Kidney (tissue), 22 donors: ENCODE data around the gene DGLUCY. TPM values are rescaled to one million over a fixed set of nuclear protein-coding genes. Genes with fewer than 3 reads are reported as not detected.
A peak's percentile ranks its signal among the peaks of the same experiment; 100 is the strongest.

Experiments
- DNase-seq, 5 donors: peaks; one replicate each; pipeline ENCODE4 v3.0.0-alpha.2; 2013 to 2020
- FAIRE-seq: peaks from 2 replicates; lab custom pipeline; 2012; peaks lifted over from hg19 to GRCh38; lab: Jason Lieb, UNC
- H3K27ac ChIP-seq, 2 donors: one replicate each; pipeline ENCODE4 v1.7.0; 2013; ENCODE audit warnings: low read depth in 2 of 2, low read length in 2 of 2, inconsistent platforms in 1 of 2
- H3K27me3 ChIP-seq: one replicate; pipeline ENCODE4 v1.7.1; 2013; ENCODE audit warnings: low read length, inconsistent platforms; ENCODE audit not compliant: control insufficient read depth, insufficient read depth
- H3K36me3 ChIP-seq, 3 donors: one replicate each; pipeline versions ENCODE4 v1.7.0 to v1.7.1; 2013; ENCODE audit warnings: low read length in 3 of 3, control low read depth in 1 of 3, inconsistent platforms in 1 of 3; ENCODE audit not compliant: insufficient read depth in 3 of 3, control insufficient read depth in 2 of 3
- H3K4me1 ChIP-seq, 3 donors: one replicate each; pipeline versions ENCODE4 v1.7.0 to v1.7.1; 2013; ENCODE audit warnings: low read length in 3 of 3, inconsistent platforms in 1 of 3, low read depth in 1 of 3; ENCODE audit not compliant: control insufficient read depth in 2 of 3, insufficient read depth in 2 of 3
- H3K4me3 ChIP-seq, 3 donors: one replicate each; pipeline versions ENCODE4 v1.7.0 to v1.8.1; 2013; ENCODE audit warnings: low read length in 3 of 3, control low read depth in 1 of 3, inconsistent platforms in 1 of 3
- H3K9ac ChIP-seq, 3 donors: one replicate each; pipeline versions ENCODE4 v1.7.0 to v1.7.1; 2013; ENCODE audit warnings: low read length in 3 of 3, control low read depth in 1 of 3, inconsistent platforms in 1 of 3
- H3K9me3 ChIP-seq, 3 donors: one replicate each; pipeline versions ENCODE4 v1.7.0 to v1.7.1; 2013; ENCODE audit warnings: low read length in 3 of 3, control low read depth in 1 of 3, inconsistent platforms in 1 of 3; ENCODE audit not compliant: control insufficient read depth in 2 of 3, insufficient read depth in 1 of 3
- CTCF ChIP-seq: IDR thresholded peaks from 3 replicates; pipeline ENCODE4 v1.5.1; 2012; ENCODE audit warnings: mild to moderate bottlenecking, moderate library complexity, borderline replicate concordance; ENCODE audit not compliant: insufficient read depth; ENCODE audit errors: extremely low read depth
- intact Hi-C: fragments of 100-400 bp; cut with DNase I; formaldehyde crosslinking; loops from one replicate; pipeline ENCODE4 v1.11.1; 2022
- long read RNA-seq, 10 donors: library from polyadenylated mRNA in 1 of 10; unstranded in 1 of 10; transcript quantifications; one replicate each; pipeline ENCODE4 v2.0.0 and lab custom pipeline, GENCODE V29; 2021 to 2026
- polyA plus RNA-seq: library from polyadenylated mRNA; stranded (reverse); fragments of 350-450 nt; fragmentation: Illumina TruSeq; extraction: RNeasy Lipid Tissue Mini Kit (QIAGEN cat#74804); gene quantifications from one replicate; pipeline ENCODE4 v1.2.3, GENCODE V29; 2014; ENCODE audit warnings: low read depth, low replicate concordance; ENCODE audit not compliant: insufficient read depth
- total RNA-seq: library from RNA; stranded (reverse); fragmentation: NEBNext Ultra II Directional; extraction: Animal tissue kit (Norgen Biotek cat#: 25700); gene quantifications from one replicate; pipeline ENCODE4 v1.2.1, GENCODE V29; 2021
- donor health status: control.
- donor health status: control.
- donor health status: control.
- donor health status: control.
- donor health status: control.
- donor health status: DM: yes; HTN: yes; CAD: no.
- donor health status: Normal renal cell carcinoma (clear cell type).

DGLUCY gene, protein sequence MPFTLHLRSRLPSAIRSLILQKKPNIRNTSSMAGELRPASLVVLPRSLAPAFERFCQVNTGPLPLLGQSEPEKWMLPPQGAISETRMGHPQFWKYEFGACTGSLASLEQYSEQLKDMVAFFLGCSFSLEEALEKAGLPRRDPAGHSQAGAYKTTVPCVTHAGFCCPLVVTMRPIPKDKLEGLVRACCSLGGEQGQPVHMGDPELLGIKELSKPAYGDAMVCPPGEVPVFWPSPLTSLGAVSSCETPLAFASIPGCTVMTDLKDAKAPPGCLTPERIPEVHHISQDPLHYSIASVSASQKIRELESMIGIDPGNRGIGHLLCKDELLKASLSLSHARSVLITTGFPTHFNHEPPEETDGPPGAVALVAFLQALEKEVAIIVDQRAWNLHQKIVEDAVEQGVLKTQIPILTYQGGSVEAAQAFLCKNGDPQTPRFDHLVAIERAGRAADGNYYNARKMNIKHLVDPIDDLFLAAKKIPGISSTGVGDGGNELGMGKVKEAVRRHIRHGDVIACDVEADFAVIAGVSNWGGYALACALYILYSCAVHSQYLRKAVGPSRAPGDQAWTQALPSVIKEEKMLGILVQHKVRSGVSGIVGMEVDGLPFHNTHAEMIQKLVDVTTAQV
- total RNA-seq (79.7 TPM), polyA plus RNA-seq (83.4 TPM)
- long read RNA-seq, donor 1, partial matches to known transcripts = 0 of 1 reads
- long read RNA-seq, donor 1, other reads (novel, unspliced or antisense) = 0 of 1 reads
- long read RNA-seq, donor 2, partial matches to known transcripts = 0 of 4 reads
- long read RNA-seq, donor 2, other reads (novel, unspliced or antisense) = 0 of 4 reads
- long read RNA-seq, donor 3, partial matches to known transcripts = 0 of 5 reads
- long read RNA-seq, donor 3, other reads (novel, unspliced or antisense) = 0 of 5 reads
- long read RNA-seq, donor 4, partial matches to known transcripts = 0 of 4 reads
- long read RNA-seq, donor 4, other reads (novel, unspliced or antisense) = 0 of 4 reads
- long read RNA-seq, donor 5 = 0 reads
- long read RNA-seq, donor 6, partial matches to known transcripts = 5 of 5 reads
- long read RNA-seq, donor 6, other reads (novel, unspliced or antisense) = 0 of 5 reads
- long read RNA-seq, donor 7, transcript DGLUCY-201 (14 exons, 2,967 nt) = major isoform, 10 of 55 reads
- long read RNA-seq, donor 7, partial matches to known transcripts = 9 of 55 reads
- long read RNA-seq, donor 7, other reads (novel, unspliced or antisense) = 33 of 55 reads
- long read RNA-seq, donor 8, partial matches to known transcripts = 0 of 1 reads
- long read RNA-seq, donor 8, other reads (novel, unspliced or antisense) = 0 of 1 reads
- long read RNA-seq, donor 9, partial matches to known transcripts = 0 of 2 reads
- long read RNA-seq, donor 9, other reads (novel, unspliced or antisense) = 0 of 2 reads
- long read RNA-seq, donor 10 = 0 reads

- intact Hi-C loops = no loop called here
- peaks cover 0 to 24% (median 19%) of the 10 kb centered on the region in 3 donors for H3K4me1 ChIP-seq
These were observed at the start of gene DGLUCY for GRCh38 chr14:91113829-91114078. Gene DGLUCY, plus strand, starts transcription at chr14:91114073. Its CDS starts 46,222 bp downstream, at chr14:91160295.

GRCh38 chr14:91065266-91065665, 48.6 kb upstream of the DGLUCY start:
- Histone ChIP-seq H3K4me1 (peaks cover 0 to 5% (median 3%) of the 10 kb centered on the region in 3 donors), H3K4me3 (no peak overlapping the region), H3K9ac (no peak overlapping the region), H3K27me3 (no peaks in the 10 kb centered on the region), H3K36me3 (no peaks in the 10 kb centered on the region), H3K27ac (no peak overlapping the region), H3K9me3 (no peaks in the 10 kb centered on the region)
- no peak for DNase-seq
- no peak for TF ChIP-seq CTCF
- no peak for FAIRE-seq
- intact Hi-C loops = no loop called here

More at GRCh38 chr14:91113829-91114078, at the start of gene DGLUCY:
- FAIRE-seq (no peak), DNase-seq (peak in 3 of 5 donors; percentile 89 to 94 (median 92))
- no peaks in the 10 kb centered on the region for H3K36me3 ChIP-seq
- TF ChIP-seq CTCF = no peak
- no peaks in the 10 kb centered on the region for H3K27me3 ChIP-seq
- H3K4me3 ChIP-seq = peak within 1 kb of the TSS; percentile 79 to 97 (median 91)
- peak within 1 kb of the TSS; percentile 82 to 98 (median 94) for H3K9ac ChIP-seq
- peak within 1 kb of the TSS; percentile 90 to 96 for H3K27ac ChIP-seq
- no peaks in the 10 kb centered on the region for H3K9me3 ChIP-seq

DNA sequence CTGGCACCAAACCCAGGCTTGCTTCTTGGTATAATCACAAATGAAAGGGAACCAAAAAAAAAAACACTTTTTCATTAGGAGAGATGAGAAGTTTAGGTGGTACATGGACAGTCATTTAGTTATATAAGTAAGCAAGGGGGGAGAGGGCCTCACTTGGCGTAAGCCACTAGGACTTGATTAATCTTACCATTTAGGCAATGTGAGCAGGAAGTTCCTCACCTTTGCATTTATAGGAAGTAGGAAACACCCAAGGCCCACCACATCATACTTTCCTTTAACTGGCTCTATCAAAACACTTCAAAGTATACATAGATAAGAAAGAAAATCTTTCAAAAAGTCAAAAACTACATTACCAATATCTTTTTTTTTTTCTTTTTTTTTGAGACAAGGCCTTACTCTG, 46.7 kb upstream of the DGLUCY start:
- intact Hi-C loops = no loop called here
- no peaks in the 10 kb centered on the region for H3K36me3 ChIP-seq
- H3K9ac ChIP-seq = no peak overlapping the region
- H3K27ac ChIP-seq = no peak overlapping the region
- no peaks in the 10 kb centered on the region for H3K27me3 ChIP-seq
- H3K4me3 ChIP-seq = no peak overlapping the region
- H3K4me1 ChIP-seq = no peaks in the 10 kb centered on the region
- no peak for FAIRE-seq
- no peak for TF ChIP-seq CTCF
- DNase-seq = no peak
- H3K9me3 ChIP-seq = no peaks in the 10 kb centered on the region
